Endothelial cell of umbilical vein (primary cell): Measurements from ENCODE around the gene REL. TPM values are rescaled to one million over a fixed set of nuclear protein-coding genes. Genes with fewer than 3 reads are reported as not detected.

Experiments
- BruUV-seq: library from RNA; stranded (reverse); fragments of 400-500 nt; replicated peaks from 2 replicates; lab custom pipeline; 2021; lab: Mats Ljungman, UMichigan
- CTCF ChIA-PET: fragments of 300-600, 350-600 bp; sonication (Branson Sonifier 250); formaldehyde crosslinking; loops from one replicate; lab custom pipeline; 2021; ENCODE audit warnings: antibody characterized with exemption, inconsistent platforms; lab: Charles Lee
- POLR2A ChIA-PET: fragments of 300-600, 350-600 bp; sonication (Branson Sonifier 250); formaldehyde crosslinking; loops from one replicate; lab custom pipeline; 2021; ENCODE audit warnings: antibody characterized with exemption, inconsistent platforms; lab: Charles Lee
- DNase-seq: peaks from one replicate; pipeline ENCODE4 v3.0.0-alpha.2; 2011; ENCODE audit warnings: low read depth, low spot score
- FAIRE-seq: peaks from 2 replicates; lab custom pipeline; 2011; peaks lifted over from hg19 to GRCh38; lab: Jason Lieb, UNC
- H2AFZ ChIP-seq: 2 replicates; pipeline ENCODE4 v1.6.0; 2012; ENCODE audit warnings: low read depth, low read length, control low read depth, inconsistent platforms
- H3K27ac ChIP-seq: 2 replicates; pipeline ENCODE4 v1.5.1; 2011; ENCODE audit warnings: low read depth, mild to moderate bottlenecking, control low read depth, low read length, moderate library complexity; ENCODE audit not compliant: insufficient read depth
- H3K27me3 ChIP-seq, 2 experiments: 2 replicates each; pipeline versions ENCODE4 v1.6.0 to v1.6.1; 2011; ENCODE audit warnings: low read length in 2 of 2, mixed read lengths in 1 of 2; ENCODE audit not compliant: control insufficient read depth in 2 of 2, insufficient read depth in 2 of 2
- H3K36me3 ChIP-seq, 2 experiments: 2 replicates in 1 of 2; 3 replicates in 1 of 2; pipeline ENCODE4 v1.5.1; 2011; ENCODE audit warnings: low read length in 2 of 2, mild to moderate bottlenecking in 1 of 2, moderate library complexity in 1 of 2; ENCODE audit not compliant: control insufficient read depth in 2 of 2, insufficient read depth in 2 of 2; ENCODE audit errors: extremely low read depth in 1 of 2
- H3K4me1 ChIP-seq: 3 replicates; pipeline ENCODE4 v1.5.1; 2011; ENCODE audit warnings: mild to moderate bottlenecking, low read length; ENCODE audit not compliant: control insufficient read depth, insufficient read depth; ENCODE audit errors: extremely low read depth
- H3K4me2 ChIP-seq: 2 replicates; pipeline ENCODE4 v1.6.1; 2011; ENCODE audit warnings: low read length, control low read depth, mixed read lengths; ENCODE audit not compliant: insufficient read depth
- H3K4me3 ChIP-seq, 3 experiments: fragments of 200-600 bp in 1 of 3; sonication (generic), shearing (Covaris generic) in 1 of 3; replicated peaks in 1 of 3; 2 replicates each; pipeline ENCODE4 v1.5.1; 2011 to 2016; ENCODE audit warnings: control low read depth in 3 of 3, low read length in 3 of 3, mild to moderate bottlenecking in 2 of 3, inconsistent platforms in 1 of 3, low read depth in 1 of 3, moderate library complexity in 1 of 3; ENCODE audit not compliant: insufficient read depth in 1 of 3
- H3K79me2 ChIP-seq: 2 replicates; pipeline ENCODE4 v1.6.0; 2012; ENCODE audit warnings: low read length, inconsistent platforms; ENCODE audit not compliant: control insufficient read depth, insufficient read depth
- H3K9ac ChIP-seq: replicated peaks from 2 replicates; pipeline ENCODE3; 2011; ENCODE audit warnings: low read length, control low read depth; ENCODE audit not compliant: insufficient read depth; ENCODE audit errors: extremely low read depth
- H3K9me1 ChIP-seq: replicated peaks from 3 replicates; pipeline ENCODE4 v1.6.0; 2011; ENCODE audit warnings: mild to moderate bottlenecking, low read length; ENCODE audit not compliant: control insufficient read depth, insufficient read depth; ENCODE audit errors: extremely low read depth
- H3K9me3 ChIP-seq: replicated peaks from 2 replicates; pipeline ENCODE4 v1.5.1; 2012; ENCODE audit warnings: low read length, inconsistent platforms; ENCODE audit not compliant: control insufficient read depth, insufficient read depth
- H4K20me1 ChIP-seq: replicated peaks from 2 replicates; pipeline ENCODE3; 2011; ENCODE audit warnings: mild to moderate bottlenecking, low read length; ENCODE audit not compliant: control insufficient read depth, insufficient read depth; ENCODE audit errors: extremely low read depth
- EZH2 ChIP-seq: IDR thresholded peaks from 2 replicates; pipeline ENCODE4 v1.6.1; 2012; ENCODE audit warnings: borderline replicate concordance, low read depth, mild to moderate bottlenecking, moderate library complexity, low read length, inconsistent platforms; ENCODE audit not compliant: severe bottlenecking
- FOS ChIP-seq: IDR thresholded peaks from 2 replicates; pipeline ENCODE4 v1.6.1; 2011; ENCODE audit warnings: mild to moderate bottlenecking, low read length, moderate library complexity, borderline replicate concordance; ENCODE audit not compliant: insufficient read depth
- GATA2 ChIP-seq: IDR thresholded peaks from 2 replicates; pipeline ENCODE4 v1.7.0; 2011; ENCODE audit warnings: low read depth, mild to moderate bottlenecking, moderate library complexity, mixed read lengths, low read length; ENCODE audit not compliant: insufficient read length, insufficient read depth
- JUN ChIP-seq: IDR thresholded peaks from 2 replicates; pipeline ENCODE4 v1.6.1; 2011; ENCODE audit warnings: borderline replicate concordance, low read depth; ENCODE audit not compliant: insufficient read length, insufficient read depth
- dilution Hi-C: fragments of 300-500 bp; cut with MboI; formaldehyde crosslinking; loops from one replicate; pipeline ENCODE4 v1.15.0; 2019; ENCODE audit warnings: low sequenced_read_pairs; ENCODE audit not compliant: extremely low pct_ligation_motif_present
- intact Hi-C: fragments of 100-400 bp; cut with micrococcal nuclease; formaldehyde crosslinking; loops from one replicate; pipeline ENCODE4 v1.10.0; 2022
- polyA plus RNA-seq, 4 experiments: library from polyadenylated mRNA; depleted of rRNA in 3 of 4; stranded (reverse) in 3 of 4; unstranded in 1 of 4; fragments of >200 nt; gene quantifications; 2 replicates each; pipeline versions ENCODE4 v1.2.1 to v1.2.3, GENCODE V29; 2011 to 2012; ENCODE audit warnings: missing spikeins in 1 of 4
- total RNA-seq: library from RNA; stranded (reverse); gene quantifications from 2 replicates; pipeline ENCODE4 v1.2.3, GENCODE V29; 2021
- TF ChIP-seq, protein P1 (sequence below), 2 donors: IDR thresholded peaks; 1 replicate in 1 of 2; 2 replicates in 1 of 2; pipeline ENCODE4 v1.5.1; 2011; ENCODE audit warnings: low read length in 2 of 2, mild to moderate bottlenecking in 2 of 2, moderate library complexity in 2 of 2, control low read depth in 1 of 2, inconsistent platforms in 1 of 2, low read depth in 1 of 2; ENCODE audit not compliant: insufficient read depth in 1 of 2; ENCODE audit errors: extremely low read depth in 1 of 2
- TF ChIP-seq, protein P2 (sequence below): IDR thresholded peaks from 2 replicates; pipeline ENCODE4 v1.6.1; 2011; ENCODE audit not compliant: insufficient read depth, insufficient read length

Gene REL
- total and polyA plus RNA-seq, 2 donors (not counting 3 experiments of a cell fraction or from before 2014, with no cell fraction given) = 3.5 to 12.8 TPM

DNA sequence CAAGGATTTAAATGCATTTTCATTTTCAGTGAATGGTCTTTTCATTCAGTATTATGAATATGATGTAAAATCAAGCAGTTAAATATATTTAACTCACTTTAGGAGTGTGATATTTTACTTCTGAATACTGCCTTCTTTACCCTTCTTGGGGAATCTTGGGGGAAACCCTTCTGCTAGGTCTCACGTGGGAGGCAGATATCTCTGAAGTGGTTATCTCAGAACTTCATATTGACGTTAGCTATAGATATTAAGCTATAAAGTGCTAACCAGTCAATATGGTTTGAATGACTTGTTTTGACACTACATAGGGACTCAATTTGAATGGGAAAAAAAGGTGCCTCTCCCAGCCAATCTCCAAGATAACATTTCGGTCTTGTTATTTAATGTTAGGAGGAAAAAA is 9.8 kb downstream of the REL start:
- no peak overlapping the region for H2AFZ ChIP-seq
- H3K9me1 ChIP-seq = no peaks in the 10 kb centered on the region
- dilution Hi-C loops (no loop called here), intact Hi-C loops (no loop called here)
- CTCF ChIA-PET = no interaction called here
- H3K4me1 ChIP-seq = peaks cover 14% of the 10 kb centered on the region
- H4K20me1 ChIP-seq = no peaks in the 10 kb centered on the region
- no peak for FAIRE-seq
- POLR2A ChIA-PET = no interaction called here
- H3K9ac ChIP-seq = no peak overlapping the region
- H3K4me3 ChIP-seq = no peak overlapping the region
- H3K9me3 ChIP-seq = no peaks in the 10 kb centered on the region
- H3K36me3 ChIP-seq = peaks cover 0 to 4% of the 10 kb centered on the region in 2 experiments
- TF ChIP-seq, protein P1, sequence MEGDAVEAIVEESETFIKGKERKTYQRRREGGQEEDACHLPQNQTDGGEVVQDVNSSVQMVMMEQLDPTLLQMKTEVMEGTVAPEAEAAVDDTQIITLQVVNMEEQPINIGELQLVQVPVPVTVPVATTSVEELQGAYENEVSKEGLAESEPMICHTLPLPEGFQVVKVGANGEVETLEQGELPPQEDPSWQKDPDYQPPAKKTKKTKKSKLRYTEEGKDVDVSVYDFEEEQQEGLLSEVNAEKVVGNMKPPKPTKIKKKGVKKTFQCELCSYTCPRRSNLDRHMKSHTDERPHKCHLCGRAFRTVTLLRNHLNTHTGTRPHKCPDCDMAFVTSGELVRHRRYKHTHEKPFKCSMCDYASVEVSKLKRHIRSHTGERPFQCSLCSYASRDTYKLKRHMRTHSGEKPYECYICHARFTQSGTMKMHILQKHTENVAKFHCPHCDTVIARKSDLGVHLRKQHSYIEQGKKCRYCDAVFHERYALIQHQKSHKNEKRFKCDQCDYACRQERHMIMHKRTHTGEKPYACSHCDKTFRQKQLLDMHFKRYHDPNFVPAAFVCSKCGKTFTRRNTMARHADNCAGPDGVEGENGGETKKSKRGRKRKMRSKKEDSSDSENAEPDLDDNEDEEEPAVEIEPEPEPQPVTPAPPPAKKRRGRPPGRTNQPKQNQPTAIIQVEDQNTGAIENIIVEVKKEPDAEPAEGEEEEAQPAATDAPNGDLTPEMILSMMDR (IDR thresholded peaks at IDR 0.05; ENCODE audit: extremely low read depth in 1 of 2, insufficient read depth in 1 of 2, low read depth in 1 of 2, low read length in 2 of 2) = no peak
- TF ChIP-seq FOS = no peak
- TF ChIP-seq JUN = no peak
- no peak for TF ChIP-seq GATA2
- TF ChIP-seq, protein P2, sequence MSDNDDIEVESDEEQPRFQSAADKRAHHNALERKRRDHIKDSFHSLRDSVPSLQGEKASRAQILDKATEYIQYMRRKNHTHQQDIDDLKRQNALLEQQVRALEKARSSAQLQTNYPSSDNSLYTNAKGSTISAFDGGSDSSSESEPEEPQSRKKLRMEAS = no peak
- no peak for TF ChIP-seq EZH2
- no peak overlapping the region for H3K27ac ChIP-seq
- no peaks in the 10 kb centered on the region for H3K27me3 ChIP-seq
- BruUV-seq = no TSS peak
- no peak overlapping the region for H3K4me2 ChIP-seq
- no peak for DNase-seq
- peaks cover 15% of the 10 kb centered on the region for H3K79me2 ChIP-seq
